ENCODE results near the gene CPNE7.
A peak's percentile ranks its signal among the peaks of the same experiment; 100 is the strongest.
"Not testable (repeated sequence)": the region's sequence is repeated elsewhere in the genome, so short reads cannot be mapped to it uniquely, and the experiment has no call there.

CPNE7 gene

DNA sequence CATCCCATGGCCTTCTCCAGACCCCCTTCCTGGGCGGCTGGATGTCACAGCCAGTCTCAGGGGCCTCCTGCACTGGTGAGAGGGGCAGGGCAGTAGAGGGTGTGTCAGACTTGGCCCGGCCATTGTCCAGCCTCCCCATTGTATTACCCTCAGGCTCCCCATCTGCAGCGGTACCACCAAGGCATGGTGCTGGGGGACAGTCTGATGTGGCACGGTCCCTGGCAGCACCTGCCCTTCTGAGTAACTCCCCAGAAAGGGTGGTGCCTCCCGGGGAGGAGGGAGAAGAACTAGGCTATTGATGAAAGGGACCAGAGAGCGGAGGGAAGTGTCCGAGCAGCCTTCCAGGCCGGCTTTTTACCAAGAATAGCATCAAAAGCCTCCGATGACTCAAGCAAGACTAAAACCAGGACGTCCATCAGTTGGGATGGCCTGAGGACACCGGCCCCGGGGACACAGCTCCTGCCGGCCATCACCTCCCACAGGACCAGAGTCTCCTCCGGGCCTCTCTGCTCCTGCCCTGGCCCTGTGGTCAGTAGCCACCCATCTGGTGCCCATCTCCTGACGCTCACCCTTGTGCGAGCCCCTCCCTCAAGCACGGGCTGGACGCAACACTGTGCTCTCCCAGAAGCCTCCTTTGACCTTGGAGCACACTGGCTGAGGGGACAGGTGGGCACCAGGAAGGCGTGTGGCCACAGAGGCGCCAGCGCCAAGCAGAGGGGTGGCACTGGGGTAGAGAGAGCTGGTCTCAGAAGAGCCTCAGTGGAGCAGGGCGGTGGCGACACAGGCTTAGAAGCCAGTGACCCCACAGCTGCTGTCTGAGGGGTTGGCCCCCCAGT lies 5.8 kb upstream of the CPNE7 start:
- no peak for DNase-seq

DNA sequence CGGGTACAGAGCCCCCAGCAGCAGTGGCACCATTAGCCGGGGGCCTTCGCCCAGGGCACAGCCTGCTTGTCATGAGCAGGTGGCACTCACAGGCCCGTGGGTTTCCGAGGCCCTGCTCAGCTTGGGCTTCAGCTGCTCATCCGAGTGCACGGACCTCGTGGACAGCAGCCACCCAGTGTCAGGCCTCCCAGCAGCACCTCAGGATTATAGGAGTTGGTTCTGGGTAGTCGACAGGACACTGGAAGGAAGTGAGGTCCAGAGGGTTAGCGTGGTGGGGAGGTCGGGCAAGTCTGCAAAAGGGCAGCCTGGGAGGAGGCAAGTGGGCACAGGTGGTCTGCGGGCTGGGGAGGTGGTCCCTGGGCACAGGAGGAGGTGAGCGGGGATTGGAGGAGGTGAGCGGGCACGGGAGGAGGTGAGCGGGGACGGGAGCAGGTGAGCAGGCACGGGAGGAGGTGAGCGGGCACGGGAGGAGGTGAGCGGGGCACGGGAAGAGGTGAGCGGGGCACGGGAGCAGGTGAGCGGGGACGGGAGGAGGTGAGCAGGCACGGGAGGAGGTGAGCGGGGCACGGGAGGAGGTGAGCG lies 5.1 kb upstream of the CPNE7 start:
- no peak for DNase-seq

GRCh38 chr16:89570983-89571598 lies 4.5 kb upstream of the CPNE7 start:
- DNase-seq = not testable (repeated sequence)

GRCh38 chr16:89571636-89572035 lies 3.9 kb upstream of the CPNE7 start:
- no peak for DNase-seq

DNA sequence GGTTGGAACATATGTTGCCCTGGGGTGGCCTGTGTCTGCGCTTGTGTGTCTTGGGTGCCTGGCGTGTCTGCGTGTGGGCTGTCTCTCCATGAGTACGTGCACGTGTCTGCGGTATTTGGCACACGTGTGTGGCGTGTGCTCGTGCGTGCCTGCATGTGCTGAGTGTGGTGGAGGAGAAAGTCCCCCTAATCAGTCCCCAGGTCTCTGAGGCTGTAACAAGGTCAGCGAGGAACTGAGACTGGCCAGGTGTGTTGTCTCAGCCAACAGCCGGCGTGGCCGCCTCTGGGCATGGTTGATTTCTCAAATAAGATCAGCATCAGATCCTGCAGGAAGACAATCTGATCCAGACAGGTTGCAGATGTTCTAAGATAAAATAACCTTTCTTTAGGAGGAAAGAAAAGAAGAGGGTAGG lies 3.5 kb upstream of the CPNE7 start:
- DNase-seq = no peak

DNA sequence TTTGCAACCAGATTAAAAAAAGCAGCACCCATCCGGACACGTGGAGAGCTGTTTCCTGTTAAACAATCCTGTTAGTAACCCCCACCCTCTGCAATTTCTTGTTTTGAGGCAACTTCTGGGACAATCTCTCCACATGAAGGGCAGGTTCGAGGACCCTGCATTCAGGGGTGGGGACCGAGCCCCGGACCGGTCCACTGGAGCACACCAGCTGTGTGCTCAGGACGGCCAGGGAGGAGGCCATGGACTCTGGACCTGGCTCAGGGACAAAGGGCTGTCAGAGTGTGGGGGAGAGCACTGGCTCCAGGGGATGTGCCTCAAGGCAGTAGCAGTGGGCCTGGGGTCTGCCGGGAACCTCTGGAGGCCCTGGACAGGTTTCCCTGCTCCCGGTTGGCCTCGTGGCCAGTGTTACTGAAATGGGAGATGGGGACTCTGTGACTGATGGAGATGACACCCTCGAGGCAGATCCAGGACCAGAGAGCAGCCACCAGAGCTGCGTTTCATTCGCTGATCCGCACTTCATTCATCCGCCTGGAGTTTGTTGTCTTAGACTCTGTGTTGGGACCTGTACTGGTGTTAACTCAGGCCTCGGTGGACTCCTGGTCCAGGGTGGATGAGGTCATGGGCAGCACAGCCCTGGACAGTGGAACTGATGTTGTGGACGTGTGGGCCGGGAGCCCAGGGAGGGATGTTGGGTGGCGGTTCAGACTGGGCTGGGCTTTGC lies 2.9 kb upstream of the CPNE7 start:
- DNase-seq = no peak

DNA sequence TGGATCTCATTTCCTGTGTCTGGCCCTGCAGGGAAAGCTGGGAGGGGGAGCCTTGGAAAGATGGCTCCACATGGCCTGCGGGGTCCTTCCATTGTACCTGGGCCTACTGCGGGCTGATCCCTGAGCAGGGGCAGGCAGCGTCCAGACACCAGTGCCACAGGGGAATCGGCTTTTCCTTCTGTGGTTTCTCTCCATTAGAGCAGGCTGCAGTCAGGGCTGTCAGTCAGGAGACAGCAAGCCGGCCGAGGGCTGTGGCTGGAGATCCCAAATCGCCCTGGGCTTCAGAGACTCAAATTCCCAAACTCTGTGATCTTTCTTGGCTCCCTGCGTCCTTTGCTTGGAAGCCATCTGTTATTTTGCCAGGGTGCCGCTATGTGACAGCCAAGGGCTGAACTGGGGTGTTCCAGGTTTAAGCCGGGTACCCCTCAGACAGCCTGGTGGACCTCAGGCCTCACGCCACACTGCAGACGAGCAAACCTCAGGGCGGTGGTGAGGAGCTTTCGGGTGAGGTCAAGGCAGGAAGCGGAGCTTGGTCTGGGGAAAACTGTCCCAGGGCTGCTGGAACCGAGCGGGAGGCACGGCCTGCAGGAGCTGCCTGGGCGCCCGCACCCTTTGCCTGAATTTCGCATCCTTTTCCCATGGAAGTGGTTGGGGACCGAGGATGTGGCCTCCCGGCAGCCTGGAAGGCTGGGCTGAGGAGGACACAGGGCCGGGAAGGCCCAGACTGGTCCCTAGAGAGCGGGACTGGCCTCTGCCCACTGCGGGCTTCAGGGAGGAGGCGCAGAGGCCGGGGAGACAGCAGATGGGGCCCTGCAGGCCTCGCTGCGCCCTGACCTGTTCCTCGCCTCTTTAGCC lies 1.5 kb upstream of the CPNE7 start:
- no peak for DNase-seq

DNA sequence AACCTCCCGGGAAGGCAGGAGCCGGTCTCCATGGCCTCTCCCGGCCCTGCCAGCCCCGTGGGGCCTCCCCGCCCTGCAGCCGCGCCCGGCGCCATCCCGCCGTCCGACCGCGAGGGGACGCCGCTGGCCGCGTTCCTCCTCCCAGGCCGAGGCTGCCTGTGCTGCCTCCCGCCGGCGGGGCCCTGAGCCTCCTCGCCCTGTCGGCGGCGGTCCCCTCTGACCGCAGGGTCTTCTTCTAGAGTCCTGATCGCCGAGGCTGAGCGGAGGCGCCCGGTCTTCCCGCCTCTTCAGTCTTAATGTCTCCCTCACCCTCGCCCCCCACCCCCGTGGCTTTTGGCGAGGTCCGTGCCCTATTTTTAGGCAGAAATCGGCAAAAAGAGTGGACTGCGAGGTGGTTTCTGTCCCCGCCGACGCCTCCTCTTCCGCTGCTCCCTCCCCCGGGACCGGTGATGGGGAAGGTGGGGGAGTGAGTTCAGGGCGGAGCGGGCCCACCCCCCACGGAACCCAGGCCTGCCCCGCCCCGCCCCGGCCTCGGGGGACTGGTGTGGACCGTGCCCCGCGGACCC lies 794 bp upstream of the CPNE7 start:
- peak; percentile 82 for DNase-seq

DNA sequence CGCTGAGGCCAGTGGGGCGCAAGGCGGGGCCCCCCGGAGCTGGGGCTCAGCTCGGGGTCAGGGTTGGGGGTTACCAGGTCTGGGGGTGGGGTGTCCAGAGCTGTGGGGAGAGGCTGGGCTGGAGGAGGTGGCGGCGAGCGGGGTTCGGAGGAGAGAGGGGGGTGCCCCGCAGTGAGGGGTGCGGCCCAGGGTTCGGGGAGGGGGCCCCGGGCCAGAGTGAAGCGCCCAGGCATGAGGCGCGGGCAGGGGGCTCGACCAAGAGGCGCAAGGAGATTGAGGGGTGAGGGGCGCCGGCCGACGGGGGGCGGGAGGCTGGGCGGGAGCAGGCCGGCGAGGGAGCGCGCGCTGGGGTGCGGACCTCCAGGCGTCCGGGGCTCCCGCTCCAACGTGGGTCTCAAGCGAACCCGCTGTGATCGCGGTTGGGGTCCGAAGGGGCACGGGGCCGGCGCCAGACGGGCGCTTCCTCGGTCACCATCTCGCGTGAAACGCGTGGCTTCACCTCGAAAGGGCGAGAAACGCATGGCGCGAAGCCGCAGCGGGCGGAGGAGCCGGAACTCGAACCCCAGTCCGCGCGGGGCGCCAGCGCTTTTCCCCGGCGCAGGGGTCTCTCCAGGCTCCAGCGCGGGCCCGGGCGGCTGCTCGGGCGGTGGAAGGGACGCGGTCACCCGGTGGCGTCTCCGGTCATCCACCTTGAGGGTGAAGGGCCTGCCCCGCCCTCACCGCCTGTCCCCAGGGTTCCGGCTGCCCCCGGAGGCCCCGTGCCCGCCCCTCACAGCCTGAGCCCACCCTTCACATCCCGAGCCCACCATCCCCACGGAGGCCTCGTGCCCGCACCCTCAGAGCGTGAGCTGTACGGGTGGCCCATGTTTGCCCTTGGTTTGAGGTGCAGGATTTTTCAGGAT lies 846 bp downstream of the CPNE7 start:
- DNase-seq = no peak

GRCh38 chr16:89577055-89577759 lies 1.6 kb downstream of the CPNE7 start:
- no peak for DNase-seq

DNA sequence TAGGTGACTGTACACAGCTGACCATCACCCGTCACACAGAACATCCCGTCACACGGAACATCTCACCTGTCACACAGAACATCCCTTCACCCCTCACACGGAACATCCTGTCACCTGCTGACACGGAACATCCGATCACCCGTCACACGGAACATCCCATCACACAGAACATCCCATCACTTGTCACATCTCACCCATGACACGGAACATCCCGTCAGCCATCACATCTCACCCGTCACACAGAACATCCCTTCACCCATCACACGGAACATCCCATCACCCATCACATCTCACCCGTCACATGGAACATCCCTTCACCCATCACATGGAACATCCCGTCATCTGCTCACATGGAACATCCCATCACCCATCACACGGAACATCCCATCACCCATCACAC lies 3.8 kb downstream of the CPNE7 start:
- no peak for DNase-seq

DNA sequence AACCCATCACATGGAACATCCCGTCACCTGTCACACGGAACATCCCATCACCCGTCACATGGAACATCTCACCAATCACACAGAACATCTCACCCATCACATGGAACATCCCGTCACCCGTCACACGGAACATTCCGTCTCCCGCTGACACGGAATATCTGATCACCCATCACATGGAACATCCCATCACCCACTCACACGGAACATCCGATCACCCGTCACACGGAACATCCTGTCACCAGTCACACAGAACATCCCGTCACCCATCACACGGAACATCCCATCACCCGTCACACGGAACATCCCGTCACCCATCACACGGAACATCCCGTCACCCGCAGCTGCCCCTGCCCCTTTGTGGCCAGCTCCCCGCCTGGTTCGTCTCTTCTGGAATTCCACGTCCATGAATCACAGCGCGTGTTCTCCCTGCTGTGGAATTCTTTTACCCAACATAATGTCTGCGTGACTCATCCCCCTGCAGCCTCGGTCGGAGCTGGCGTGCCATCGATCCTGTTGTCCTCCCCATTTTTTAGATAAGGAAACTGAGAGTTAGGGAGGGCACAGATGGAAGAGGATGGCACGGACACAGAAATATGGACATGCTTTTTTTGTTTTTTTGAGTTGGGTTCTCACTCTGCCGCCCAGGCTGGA lies 5.6 kb downstream of the CPNE7 start:
- peak; percentile 100 for DNase-seq

- peak; percentile 64 for DNase-seq
Measured at GRCh38 chr16:89581861-89582563, 6.5 kb downstream of the CPNE7 start.

DNA sequence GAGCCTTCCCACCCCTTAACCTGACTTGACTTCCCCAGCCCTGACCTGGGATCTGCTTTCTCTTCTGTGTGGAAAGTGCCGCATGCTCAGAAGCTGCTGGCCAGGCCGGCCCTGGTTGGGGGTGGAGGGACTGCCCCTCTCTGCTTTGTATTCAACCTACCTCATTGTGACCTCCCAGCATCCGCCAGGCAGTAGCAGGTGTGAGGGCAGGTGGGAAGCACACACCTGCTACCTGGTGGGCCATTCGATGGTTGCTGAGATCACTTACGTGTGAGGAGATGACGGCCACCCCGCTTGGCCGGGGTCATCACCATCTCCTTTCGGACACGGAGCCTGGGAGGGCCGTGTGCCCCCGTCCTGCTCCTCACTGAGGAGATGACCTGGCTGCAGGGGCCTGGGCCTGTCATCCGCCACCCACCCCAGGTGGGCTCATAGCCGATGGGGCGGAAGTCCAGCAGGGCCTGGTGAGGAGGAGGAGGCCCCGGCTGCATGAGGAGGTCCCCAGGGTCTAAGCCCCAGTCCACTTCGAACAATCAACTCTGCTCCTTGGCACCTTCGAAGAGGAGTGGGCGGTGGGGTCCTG lies 7.1 kb downstream of the CPNE7 start:
- no peak for DNase-seq

GRCh38 chr16:89583197-89583894 lies 7.8 kb downstream of the CPNE7 start:
- no peak for DNase-seq

DNA sequence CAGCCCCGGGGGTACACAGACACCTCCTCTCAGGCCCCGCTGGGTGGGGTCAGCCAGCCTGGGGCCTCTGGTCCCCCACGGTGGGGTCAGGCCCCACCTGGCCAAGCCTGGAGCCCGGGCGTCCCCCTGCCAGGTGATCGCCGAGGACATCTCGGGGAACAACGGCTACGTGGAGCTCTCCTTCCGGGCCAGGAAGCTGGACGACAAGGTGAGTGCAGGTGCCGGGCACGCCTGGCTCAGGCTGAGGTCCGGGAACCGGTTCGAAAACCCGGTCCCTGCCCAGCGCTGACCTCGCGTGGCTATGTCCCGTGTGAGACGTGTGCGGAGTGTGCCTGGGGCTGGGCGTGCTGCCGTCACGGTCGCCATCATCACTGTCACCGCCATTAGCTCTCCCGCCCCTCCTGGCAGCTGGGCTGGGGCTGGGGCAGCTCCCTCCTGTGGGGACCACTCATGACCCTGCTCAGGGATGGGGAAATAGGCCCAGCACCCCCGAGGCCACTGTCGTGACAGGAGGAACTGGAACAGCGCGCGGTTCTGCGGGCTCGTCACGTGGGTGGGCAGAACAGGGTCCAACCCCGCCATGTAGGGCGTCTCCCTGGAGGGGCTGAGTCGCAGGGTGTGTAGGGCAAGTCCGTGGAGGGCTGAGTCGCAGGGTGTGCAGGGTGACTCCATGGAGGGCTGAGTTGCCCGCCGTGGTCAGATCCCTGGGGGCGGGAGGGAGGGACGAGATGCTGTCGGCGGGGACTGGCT lies 8.5 kb downstream of the CPNE7 start:
- DNase-seq = no peak

GRCh38 chr16:89584768-89585549 lies 9.4 kb downstream of the CPNE7 start:
- DNase-seq = no peak

Data from EL (cell line).